Testis (tissue), 3 donors: ENCODE measurements around the gene FBLN1. TPM values are rescaled to one million over a fixed set of nuclear protein-coding genes. Genes with fewer than 3 reads are reported as not detected.

Experiments used
- DNase-seq: peaks from one replicate; pipeline ENCODE4 v3.0.0-alpha.2; 2019
- H3K27ac ChIP-seq, 2 donors: fragments of 200-600 bp; sonication (generic); one replicate each; pipeline ENCODE4 v1.5.1; 2019
- H3K27me3 ChIP-seq: fragments of 200-600 bp; sonication (generic); one replicate; pipeline ENCODE4 v1.5.1; 2019
- H3K36me3 ChIP-seq: fragments of 200-600 bp; sonication (generic); one replicate; pipeline ENCODE4 v1.5.1; 2017; ENCODE audit warnings: low read depth; ENCODE audit errors: missing control alignments
- H3K4me1 ChIP-seq: fragments of 200-600 bp; sonication (generic); one replicate; pipeline ENCODE4 v1.5.1; 2019
- H3K4me3 ChIP-seq, 2 donors: fragments of 200-600 bp; sonication (generic); one replicate each; pipeline ENCODE4 v1.5.1; 2017 to 2019
- H3K9me3 ChIP-seq: fragments of 200-600 bp; sonication (generic); one replicate; pipeline ENCODE4 v1.5.1; 2017
- POLR2A ChIP-seq: fragments of 450-650 bp; IDR thresholded peaks from one replicate; pipeline ENCODE4 v1.6.1; 2017; ENCODE audit warnings: antibody characterized with exemption, mild to moderate bottlenecking, moderate library complexity
- WGBS, 2 donors: methylation state at CpG; one replicate each; pipeline ENCODE4 v1.1.5; 2018; 5-methylcytosine and 5-hydroxymethylcytosine counted together
- intact Hi-C: fragments of 100-400 bp; cut with DNase I; formaldehyde crosslinking; loops from one replicate; pipeline ENCODE4 v1.15.1; 2023; ENCODE audit warnings: low total_unique reads
- polyA plus RNA-seq: library from polyadenylated mRNA; stranded (reverse); fragments of 350-450 nt; fragmentation: Illumina TruSeq; extraction: RNeasy Lipid Tissue Mini Kit (QIAGEN cat#74804); gene quantifications from one replicate; pipeline ENCODE4 v1.2.3, GENCODE V29; 2014; ENCODE audit warnings: low read depth, low replicate concordance; ENCODE audit not compliant: insufficient read depth
- total RNA-seq, 2 donors: library from RNA; depleted of rRNA; stranded (reverse); fragments of >200 nt; gene quantifications; one replicate each; pipeline ENCODE4 v1.2.3, GENCODE V29; 2016
- TF ChIP-seq, protein P1 (sequence below), 3 experiments: fragments of 450-650 bp in 2 of 3; fragments of 200-600 bp in 1 of 3; sonication (generic) in 1 of 3; IDR thresholded peaks; one replicate each; pipeline ENCODE4 v1.5.1; 2016 to 2019; ENCODE audit warnings: antibody characterized with exemption in 3 of 3, mild to moderate bottlenecking in 2 of 3, moderate library complexity in 1 of 3

The FBLN1 gene
- total and polyA plus RNA-seq, 3 donors from 2014 or later, result 32.4 to 154 (median 42.2) TPM

DNA sequence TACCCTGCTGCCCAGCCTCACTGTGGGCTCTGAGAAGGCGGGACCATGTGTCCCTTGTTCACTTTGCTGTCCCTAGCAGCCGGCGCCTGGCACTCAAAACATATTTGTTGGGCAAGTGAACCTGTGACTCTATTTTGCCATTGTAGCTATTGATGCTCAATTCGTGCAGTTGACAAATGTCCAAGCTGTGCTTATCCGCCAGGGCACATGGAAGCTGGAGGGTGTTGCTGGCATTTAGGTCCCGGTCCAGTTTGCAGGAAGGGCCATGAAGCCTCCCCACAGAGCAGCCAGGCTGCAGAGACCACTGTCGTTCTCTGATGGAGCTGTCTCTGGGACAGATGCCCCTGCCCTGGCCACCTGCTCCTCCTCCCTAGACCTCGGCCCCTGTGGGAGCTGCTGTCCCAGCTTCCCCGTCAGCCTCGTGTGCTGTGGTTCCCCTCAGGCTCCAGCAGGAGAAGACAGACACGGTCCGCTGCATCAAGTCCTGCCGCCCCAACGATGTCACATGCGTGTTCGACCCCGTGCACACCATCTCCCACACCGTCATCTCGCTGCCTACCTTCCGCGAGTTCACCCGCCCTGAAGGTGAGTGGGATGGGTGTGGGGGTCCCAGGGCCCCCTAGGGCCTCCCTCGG is 71.5 kb downstream of the FBLN1 start:
- H3K4me3 ChIP-seq, result no peak overlapping the region
- H3K27me3 ChIP-seq, result no peaks in the 10 kb centered on the region
- no peaks in the 10 kb centered on the region for H3K36me3 ChIP-seq
- TF ChIP-seq POLR2A, result no peak
- TF ChIP-seq, protein P1, sequence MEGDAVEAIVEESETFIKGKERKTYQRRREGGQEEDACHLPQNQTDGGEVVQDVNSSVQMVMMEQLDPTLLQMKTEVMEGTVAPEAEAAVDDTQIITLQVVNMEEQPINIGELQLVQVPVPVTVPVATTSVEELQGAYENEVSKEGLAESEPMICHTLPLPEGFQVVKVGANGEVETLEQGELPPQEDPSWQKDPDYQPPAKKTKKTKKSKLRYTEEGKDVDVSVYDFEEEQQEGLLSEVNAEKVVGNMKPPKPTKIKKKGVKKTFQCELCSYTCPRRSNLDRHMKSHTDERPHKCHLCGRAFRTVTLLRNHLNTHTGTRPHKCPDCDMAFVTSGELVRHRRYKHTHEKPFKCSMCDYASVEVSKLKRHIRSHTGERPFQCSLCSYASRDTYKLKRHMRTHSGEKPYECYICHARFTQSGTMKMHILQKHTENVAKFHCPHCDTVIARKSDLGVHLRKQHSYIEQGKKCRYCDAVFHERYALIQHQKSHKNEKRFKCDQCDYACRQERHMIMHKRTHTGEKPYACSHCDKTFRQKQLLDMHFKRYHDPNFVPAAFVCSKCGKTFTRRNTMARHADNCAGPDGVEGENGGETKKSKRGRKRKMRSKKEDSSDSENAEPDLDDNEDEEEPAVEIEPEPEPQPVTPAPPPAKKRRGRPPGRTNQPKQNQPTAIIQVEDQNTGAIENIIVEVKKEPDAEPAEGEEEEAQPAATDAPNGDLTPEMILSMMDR (IDR thresholded peaks at IDR 0.05), result no peak
- intact Hi-C loops, result no loop called here
- no peaks in the 10 kb centered on the region for H3K9me3 ChIP-seq
- no peak overlapping the region for H3K27ac ChIP-seq
- 86 to 91% methylated on average over 5 to 23 of the region's 23 CpGs for WGBS, 2 donors
- no peak for DNase-seq
- no peaks in the 10 kb centered on the region for H3K4me1 ChIP-seq

GRCh38 chr22:45575173-45575572 is 72.5 kb downstream of the FBLN1 start:
- TF ChIP-seq, protein P1 (IDR thresholded peaks at IDR 0.05), result no peak
- no peak for TF ChIP-seq POLR2A
- Histone ChIP-seq H3K27ac (no peak overlapping the region), H3K36me3 (no peaks in the 10 kb centered on the region), H3K27me3 (no peaks in the 10 kb centered on the region), H3K4me3 (no peak overlapping the region), H3K9me3 (no peaks in the 10 kb centered on the region), H3K4me1 (no peaks in the 10 kb centered on the region)
- 94% methylated on average over 7 of the region's 7 CpGs for WGBS, 2 donors
- no peak for DNase-seq
- intact Hi-C loops, result no loop called here

DNA sequence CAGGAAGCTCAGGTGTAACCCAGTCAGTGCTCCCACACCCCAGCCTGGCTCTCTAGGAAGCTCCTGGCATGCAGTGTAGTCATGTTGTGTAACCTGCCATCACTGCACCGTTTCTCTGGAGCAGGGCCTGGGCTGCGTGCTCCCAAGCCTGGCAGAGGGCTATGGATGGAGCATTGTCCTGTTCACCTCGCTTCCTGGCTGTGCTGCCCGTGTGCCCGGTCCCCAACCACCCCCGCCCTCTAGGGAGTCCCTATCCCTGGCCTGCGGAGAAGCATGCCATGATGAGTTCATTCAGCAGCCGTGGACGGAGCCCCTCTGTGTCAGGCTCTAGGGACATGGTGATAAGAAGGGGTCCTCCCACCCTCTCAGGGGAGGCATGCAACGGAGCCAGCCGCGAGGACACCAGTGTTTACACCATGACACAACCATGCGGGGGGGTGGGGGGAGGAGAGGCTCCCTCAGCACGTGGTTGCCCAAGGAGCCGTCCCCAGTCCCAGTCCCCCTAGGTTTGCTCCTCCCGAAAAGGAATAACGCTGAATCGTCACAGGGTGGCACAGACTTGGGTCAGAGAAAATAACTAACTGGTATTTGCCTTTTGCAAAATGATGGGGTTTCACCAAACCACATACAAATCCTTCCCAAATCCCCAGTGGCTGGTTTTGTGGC is 73.1 kb downstream of the FBLN1 start:
- Histone ChIP-seq H3K4me1 (no peaks in the 10 kb centered on the region), H3K9me3 (no peaks in the 10 kb centered on the region), H3K27me3 (no peaks in the 10 kb centered on the region), H3K27ac (no peak overlapping the region), H3K36me3 (no peaks in the 10 kb centered on the region), H3K4me3 (no peak overlapping the region)
- intact Hi-C loops, result no loop called here
- TF ChIP-seq, protein P1 (IDR thresholded peaks at IDR 0.05), result no peak
- no peak for TF ChIP-seq POLR2A
- DNase-seq, result no peak
- WGBS, 2 donors, result 69 to 70% methylated on average over 10 to 18 of the region's 18 CpGs

- Histone ChIP-seq H3K36me3 (no peaks in the 10 kb centered on the region), H3K4me3 (no peak overlapping the region), H3K27me3 (no peaks in the 10 kb centered on the region), H3K9me3 (no peaks in the 10 kb centered on the region), H3K27ac (no peak overlapping the region), H3K4me1 (no peaks in the 10 kb centered on the region)
- DNase-seq, result no peak
- 96% methylated on average over 8 of the region's 8 CpGs; no CpG with 5 or more reads in 1 of the 2 donors for WGBS, 2 donors
- intact Hi-C loops, result no loop called here
- no peak for TF ChIP-seq POLR2A
- TF ChIP-seq, protein P1 (IDR thresholded peaks at IDR 0.05), result no peak
These were observed 73.6 kb downstream of the FBLN1 start for GRCh38 chr22:45576273-45576625.
